ENCODE measurements around the gene MEGF6.

The MEGF6 gene

DNA sequence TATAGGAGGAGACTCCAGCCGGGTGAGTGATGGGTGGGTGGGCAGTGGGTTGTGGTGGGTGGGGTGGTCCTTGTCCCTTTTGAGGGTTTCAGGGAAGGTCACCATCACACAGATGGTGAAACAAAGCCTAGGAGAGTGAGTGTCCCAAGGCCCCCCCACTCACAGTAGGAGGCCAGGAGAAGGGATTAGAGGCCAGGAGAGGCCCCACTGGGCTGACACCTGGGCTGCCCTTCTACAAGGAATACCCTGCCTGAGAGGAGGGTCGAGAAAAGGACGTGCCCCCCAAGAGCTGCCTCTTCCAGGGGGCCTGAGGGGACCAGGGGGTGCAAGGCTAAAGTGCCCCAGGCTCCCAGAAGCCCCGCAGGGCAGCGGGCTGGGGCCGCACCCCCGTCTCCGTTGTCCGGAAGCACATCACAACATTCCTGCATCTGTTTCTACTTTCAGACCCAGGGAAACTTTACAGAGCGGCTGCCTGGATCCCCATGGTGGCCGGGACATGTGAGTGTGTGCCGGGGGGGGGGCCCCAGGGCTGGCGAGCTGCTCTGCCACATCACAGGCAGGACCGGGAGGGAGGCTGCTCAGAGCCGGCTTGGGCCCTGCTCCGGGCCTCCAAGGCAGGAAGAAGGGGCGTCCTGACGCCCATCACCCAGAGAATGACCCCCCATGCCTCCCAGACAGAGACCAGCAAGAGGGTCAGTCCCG, 88.6 kb downstream of the MEGF6 start:
- no peaks in the 10 kb centered on the region for H3K27me3 ChIP-seq
- no peaks in the 10 kb centered on the region for H3K36me3 ChIP-seq
- no peak overlapping the region for H3K4me3 ChIP-seq (ENCODE audit: low read depth, low read length)
- H3K9me3 ChIP-seq: no peaks in the 10 kb centered on the region
- no peak for DNase-seq
- no peak for TF ChIP-seq CTCF (IDR thresholded peaks at IDR 0.05; ENCODE audit: low read depth, low read length)
- H3K4me1 ChIP-seq: no peaks in the 10 kb centered on the region

DNA sequence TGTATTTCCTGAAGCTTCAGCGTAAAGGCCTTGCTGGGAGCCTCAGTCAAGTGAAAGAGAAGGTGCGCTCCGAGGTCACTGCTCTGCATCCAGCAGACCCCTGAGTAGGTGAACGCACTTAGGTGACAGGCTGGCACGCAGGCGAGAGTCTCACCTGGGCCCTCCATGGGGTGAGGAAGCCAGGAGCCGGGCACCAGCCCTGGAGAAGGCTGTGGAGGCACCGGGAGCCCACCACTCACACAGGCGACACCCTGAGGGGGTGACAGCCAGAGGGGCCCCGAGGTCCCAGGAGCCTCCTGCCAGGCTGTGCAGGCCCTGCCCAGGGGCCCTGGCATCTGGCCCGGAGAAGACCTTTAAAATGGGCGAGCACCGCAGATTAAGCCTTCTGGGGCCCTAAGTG, 89.2 kb downstream of the MEGF6 start:
- Histone ChIP-seq H3K27me3 (no peaks in the 10 kb centered on the region), H3K36me3 (no peaks in the 10 kb centered on the region), H3K4me3 (ENCODE audit: low read depth, low read length) (no peak overlapping the region), H3K4me1 (no peaks in the 10 kb centered on the region), H3K9me3 (no peaks in the 10 kb centered on the region)
- DNase-seq: no peak
- TF ChIP-seq CTCF (IDR thresholded peaks at IDR 0.05; ENCODE audit: low read depth, low read length): no peak

DNA sequence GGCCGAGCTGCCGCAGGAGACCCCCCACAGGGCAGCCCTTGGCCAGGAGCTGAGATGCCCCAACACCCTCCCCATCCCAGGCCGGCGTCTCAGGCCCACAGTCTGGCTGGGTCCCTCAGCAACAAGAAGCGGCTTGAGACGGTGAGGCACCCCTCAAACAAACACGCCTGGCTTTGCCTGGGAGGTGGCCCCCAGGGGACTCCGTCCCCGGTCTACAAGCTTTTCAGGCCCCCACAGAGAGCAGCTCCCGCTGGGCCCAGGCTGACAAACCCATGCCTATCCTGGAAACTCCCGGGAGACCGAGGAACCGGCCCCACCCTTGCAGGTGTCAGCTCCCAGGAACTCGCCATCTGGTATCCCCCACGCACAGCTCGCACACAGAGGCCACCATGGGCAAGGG, 89.9 kb downstream of the MEGF6 start:
- DNase-seq: no peak
- Histone ChIP-seq H3K27me3 (no peaks in the 10 kb centered on the region), H3K4me1 (no peaks in the 10 kb centered on the region), H3K36me3 (no peaks in the 10 kb centered on the region), H3K9me3 (no peaks in the 10 kb centered on the region), H3K4me3 (ENCODE audit: low read depth, low read length) (no peak overlapping the region)
- no peak for TF ChIP-seq CTCF (IDR thresholded peaks at IDR 0.05; ENCODE audit: low read depth, low read length)

DNA sequence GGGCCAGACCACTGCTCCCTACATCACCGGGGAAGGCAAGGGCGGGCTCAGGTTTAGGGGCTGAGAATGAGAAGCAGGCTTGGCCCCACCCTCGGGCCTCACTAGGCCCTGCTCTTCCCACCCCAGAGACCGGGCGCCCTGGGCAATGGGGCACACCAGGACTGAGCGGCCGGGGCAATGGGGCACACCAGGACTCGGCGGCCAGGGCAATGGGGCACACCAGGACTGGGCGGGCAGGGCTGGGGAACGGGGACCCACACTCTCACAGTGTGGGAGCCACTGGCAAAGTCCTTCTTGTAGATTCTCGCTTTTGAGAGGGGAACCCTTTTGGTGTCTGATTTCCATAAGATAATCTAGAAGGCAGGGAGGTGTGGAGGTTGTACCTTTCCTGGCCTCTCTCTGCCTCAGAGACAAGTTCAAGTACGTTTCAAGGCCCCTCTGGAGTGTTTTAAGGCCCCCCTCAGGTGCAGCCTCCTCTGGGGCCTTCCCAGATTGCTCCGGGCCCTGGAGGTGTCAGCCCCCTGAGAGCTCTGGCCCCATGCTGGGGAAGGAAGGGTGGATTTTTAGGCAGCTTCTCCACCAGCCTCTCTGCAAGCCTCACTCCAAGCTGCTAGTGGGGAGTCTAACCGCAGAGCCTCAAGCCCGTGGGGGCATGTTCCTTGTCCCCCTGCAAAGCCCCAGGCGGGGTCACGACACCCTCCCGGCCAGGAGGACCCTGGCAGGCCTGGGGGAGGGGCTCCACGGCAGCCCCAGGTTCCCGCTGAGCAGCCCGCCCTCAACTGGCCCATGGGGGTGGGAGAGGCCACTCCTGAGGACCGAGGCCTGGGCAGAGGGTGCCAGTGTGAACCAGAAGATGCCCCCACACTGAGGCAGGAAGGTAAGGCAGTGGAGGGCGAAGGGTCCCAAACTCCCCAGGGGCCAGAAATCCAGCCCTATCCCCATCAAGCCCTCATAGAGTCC, 90.6 kb downstream of the MEGF6 start:
- no peak for DNase-seq
- no peaks in the 10 kb centered on the region for H3K27me3 ChIP-seq

DNA sequence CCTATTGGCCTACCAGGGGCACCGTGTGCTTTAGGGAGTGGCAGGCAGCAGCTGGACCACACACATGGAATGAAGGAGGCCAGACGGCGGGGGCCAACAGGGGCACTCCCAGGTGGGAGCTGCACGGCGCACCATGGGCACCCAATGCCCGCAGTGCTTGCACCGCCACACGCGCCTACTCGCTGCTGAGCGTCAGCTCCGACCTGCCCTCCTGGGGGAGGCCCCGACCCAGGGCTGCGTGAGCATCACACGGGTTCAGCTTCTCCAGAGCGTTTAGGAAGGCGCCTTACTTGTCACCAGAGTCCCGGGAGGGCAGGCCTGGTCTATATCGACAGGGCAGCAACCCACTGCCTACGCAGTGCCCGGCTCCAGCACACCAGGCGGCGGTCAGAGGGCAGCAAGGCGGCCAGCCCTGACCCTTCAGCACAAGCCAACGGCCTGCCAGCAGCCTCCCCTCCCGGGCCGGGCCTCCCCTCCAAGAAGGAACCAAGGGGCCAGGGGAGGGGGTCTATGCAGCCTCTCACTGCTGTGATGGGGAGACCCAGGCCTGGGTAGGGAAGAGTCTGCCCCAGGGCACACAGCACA, 91.9 kb downstream of the MEGF6 start:
- Histone ChIP-seq H3K4me1 (no peaks in the 10 kb centered on the region), H3K27me3 (no peaks in the 10 kb centered on the region), H3K9me3 (no peaks in the 10 kb centered on the region), H3K4me3 (ENCODE audit: low read depth, low read length) (no peak overlapping the region), H3K36me3 (no peaks in the 10 kb centered on the region)
- no peak for DNase-seq
- no peak for TF ChIP-seq CTCF (IDR thresholded peaks at IDR 0.05; ENCODE audit: low read depth, low read length)

More for the DNA sequence above, 90.6 kb downstream of the MEGF6 start:
- H3K4me3 ChIP-seq (ENCODE audit: low read depth, low read length): no peak overlapping the region
- no peaks in the 10 kb centered on the region for H3K36me3 ChIP-seq
- no peaks in the 10 kb centered on the region for H3K4me1 ChIP-seq
- TF ChIP-seq CTCF (IDR thresholded peaks at IDR 0.05; ENCODE audit: low read depth, low read length): no peak
- no peaks in the 10 kb centered on the region for H3K9me3 ChIP-seq

Data from BE2C (cell line).